Pulmonary artery endothelial cell (primary cell): ENCODE measurements around the gene KRT2. TPM values are rescaled to one million over a fixed set of nuclear protein-coding genes. Genes with fewer than 3 reads are reported as not detected.

Experiments
- DNase-seq: peaks from one replicate; pipeline ENCODE4 v3.0.0-alpha.2; 2011; ENCODE audit warnings: low read depth, low spot score
- total RNA-seq: library from RNA; depleted of rRNA; stranded (reverse); fragments of >200 nt; gene quantifications from 2 replicates; pipeline ENCODE4 v1.2.3, GENCODE V29; 2014

KRT2 gene
- not detected in 2 replicates for total RNA-seq

DNA sequence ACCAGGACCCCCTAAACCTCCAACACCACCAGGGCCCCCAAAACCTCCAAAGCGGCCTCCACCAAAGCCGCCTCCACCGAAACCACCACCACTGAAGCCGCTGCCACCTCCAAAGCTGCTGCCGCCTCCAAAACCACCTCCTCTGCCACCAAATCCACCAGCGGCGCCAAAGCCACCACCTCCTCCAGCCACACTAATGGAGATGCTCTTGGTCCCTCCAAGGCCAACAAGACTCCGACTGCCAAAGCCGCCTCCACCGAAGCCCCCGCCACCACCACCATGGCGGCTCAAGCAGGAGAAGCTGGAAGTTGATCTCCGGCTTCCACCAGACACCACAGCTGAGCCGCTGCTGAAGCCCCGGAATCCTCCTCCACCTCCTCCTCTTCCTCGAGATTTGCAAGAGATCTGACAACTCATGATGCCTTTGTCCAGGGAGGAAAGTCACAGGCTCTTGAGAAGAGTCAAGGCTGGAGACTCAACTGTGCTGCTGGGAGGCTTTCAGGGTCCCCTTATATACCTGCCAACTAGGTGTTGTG, at the start of gene KRT2:
TSS of gene KRT2 (minus strand) at position 486 of the 536 bp plus-strand sequence. CDS start at position 417, 69 bp downstream.
- no peak for DNase-seq

DNA sequence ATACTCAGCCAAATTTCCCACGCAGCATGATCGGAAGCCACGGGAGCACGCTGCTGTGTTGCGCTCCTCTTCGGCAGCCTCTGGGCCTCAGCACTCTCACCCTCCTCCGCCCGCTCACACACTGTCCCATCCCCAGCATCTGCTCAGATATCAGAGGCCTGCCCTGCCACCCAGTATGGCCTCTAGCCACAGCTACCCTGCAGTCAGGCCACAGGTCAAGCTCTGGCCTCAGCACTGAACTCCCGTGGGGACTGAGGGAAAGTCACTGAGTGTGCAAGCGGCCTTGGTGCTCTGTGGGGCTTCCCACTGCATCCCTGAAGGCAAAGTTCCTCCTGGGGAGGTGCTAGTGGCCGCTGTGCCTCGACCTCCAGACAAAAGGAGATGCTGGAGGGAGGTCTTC, 49.3 kb upstream of the KRT2 start:
- DNase-seq = no peak

DNA sequence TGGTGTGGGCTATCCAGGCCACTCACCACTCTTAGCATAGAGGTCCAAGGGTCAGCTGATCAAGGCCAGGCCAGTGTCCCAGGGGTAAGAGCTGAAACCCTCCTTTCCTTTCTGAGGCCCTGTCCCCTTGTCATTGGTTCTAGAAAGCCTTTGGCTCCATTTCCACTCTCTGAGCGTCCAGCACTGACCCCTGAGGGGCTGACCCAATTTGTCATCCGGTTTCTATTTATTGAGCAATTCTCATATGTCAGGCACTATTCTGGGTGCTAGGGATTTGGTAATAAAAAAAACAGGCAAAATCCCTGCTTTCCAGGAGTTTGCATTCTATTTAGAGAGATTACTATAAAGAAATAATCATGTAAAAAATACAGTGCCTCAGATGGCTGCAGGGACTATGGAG, 47.9 kb upstream of the KRT2 start:
- DNase-seq = no peak

DNA sequence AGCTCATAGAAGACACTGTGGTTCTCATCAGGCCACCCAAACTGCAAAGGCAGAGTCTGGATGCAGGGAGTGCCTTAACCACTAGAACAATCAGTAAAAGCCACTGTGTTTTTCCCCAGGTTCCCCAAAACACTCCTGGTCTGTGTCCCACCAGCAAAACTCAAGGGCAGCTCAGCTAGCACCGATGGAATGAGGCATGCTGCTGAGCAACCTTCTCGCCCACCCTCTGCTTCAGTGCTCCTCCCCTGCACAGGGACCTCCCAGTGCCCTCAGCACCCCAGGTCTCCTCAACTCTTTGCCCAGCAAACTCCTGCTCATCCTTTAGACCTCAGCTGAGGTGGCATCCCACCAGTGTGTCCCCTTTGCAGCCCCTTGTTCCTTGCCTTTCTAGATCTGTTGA, 47.4 kb upstream of the KRT2 start:
- DNase-seq = no peak

DNA sequence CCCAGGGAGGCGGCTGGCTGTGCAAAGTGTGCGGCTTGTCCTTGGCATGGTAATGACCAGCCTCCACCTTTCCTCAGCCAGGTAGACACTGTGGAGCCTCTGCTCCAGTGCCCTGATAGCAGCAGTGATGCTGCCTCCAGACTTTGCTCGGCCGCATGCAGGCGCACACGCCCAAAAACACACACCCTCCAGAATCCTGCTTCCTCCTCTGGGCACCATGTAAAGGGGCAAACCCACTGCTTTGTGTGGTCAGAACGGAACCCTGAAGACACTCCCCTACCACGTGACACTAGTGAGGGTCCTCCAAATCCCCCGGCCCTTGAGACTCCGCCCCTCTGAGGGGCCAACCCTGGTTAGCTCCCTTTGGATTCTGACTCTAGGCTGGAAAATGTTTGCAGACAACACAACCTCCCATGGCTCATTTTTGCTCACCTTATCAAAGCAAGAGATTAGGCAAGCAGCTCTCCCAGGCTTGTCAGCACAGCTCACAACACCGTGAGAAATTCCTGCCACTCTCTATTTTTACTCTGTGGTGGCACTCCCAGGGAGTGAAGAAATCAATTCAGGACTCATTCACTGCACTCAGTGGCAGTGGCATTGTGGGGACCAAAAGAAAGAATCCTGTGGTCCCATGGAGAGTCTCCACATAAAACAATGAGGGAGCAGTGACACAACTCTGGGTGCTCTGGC, 46.8 kb upstream of the KRT2 start:
- DNase-seq = no peak

DNA sequence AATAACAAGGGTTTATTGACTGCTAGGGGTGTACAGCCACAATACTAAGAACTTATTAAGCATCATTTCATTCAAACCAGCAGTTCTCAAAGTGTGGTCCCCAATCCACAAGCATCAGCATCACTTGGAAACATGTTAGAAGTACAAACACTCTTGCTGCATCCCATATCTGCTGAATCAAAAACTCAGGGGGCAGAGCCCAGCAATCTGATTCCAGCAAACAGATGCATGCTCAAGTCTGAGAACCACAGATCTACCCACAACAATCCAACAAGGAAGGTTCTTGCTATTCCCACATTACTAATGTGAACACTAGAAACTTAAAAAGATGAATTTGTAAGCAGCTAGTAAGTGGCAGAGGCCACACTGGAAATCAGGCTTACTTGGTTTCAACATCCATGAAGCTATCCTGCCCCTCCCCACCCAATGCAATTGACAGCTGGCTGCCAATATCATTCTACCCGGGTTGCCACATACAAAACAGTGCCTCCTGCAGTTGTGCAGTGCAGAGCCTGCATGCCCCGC, 45.1 kb upstream of the KRT2 start:
- no peak for DNase-seq

DNA sequence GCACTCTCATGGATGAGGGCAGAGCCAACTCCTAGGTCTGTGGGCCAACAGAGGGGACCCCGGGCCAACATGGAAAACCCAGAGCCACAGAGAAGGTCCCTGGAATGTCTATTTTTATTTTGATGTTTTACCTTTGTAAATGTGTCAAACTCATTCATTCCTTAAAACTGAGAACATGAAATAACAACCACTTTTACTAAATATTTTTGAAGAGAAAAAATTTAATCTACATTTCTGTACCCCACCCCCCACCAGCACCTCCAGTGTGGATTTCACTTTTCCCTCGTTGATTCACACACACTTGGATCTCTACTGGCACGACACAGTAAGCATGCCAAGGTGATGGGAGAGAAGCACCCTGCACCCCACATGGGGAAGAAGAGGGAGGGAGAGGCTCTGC, 44.6 kb upstream of the KRT2 start:
- no peak for DNase-seq

DNA sequence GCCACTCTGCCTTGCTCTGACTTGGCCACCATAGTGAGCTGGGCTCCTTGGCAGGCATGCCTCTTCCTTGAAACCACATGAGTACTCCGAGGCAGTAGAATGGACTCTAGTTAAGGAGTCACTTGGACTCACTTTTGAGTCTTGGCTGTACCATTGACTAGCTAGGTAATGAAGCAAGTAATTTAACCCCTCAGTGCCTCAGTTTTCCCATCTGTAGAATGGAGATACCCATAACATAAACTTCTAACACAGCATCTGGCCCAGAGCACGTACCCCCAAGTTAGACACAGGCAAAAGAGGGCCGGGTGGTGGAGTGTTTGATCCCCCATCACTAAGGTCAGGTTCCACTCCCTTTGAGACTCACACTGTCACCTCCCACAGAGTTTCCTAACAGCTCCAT, 43.0 kb upstream of the KRT2 start:
- DNase-seq = no peak

DNA sequence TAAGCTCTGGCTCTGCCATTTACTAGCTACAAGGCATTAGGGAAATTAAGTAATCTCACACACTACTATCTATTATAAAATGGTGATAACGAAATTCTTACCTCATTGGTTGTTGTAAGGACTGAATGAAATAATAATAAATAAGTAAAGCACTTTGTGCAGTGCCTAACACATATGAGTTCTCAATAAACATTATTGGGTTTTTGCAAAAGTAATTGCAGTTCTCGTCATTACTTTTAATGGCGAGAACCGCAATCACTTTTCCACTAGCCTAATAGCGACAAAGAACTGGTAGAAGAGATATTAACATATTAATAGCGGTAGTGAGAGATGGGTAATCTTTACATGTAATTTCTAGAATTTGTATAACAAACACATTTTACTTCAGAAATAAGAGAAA, 42.1 kb upstream of the KRT2 start:
- DNase-seq = no peak

DNA sequence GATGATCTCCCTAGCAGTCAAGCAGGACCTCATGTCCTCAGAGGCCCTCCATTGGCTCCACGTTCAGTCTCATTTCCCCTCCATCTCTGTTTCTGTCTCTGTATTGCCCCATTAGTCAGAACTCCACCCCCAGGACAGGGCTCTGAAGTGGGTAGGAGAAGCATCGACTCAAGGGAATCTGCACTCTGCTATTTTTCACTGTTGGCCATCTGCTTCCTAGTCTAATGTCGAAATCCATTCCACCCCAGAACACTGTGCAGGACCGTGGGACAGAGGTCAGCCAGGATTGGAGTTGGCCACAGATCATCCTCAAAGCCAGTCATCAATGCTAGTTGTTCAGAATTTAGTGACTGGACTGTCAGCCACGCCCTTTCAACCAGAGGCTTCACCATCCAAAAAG, 41.2 kb upstream of the KRT2 start:
- DNase-seq = no peak

DNA sequence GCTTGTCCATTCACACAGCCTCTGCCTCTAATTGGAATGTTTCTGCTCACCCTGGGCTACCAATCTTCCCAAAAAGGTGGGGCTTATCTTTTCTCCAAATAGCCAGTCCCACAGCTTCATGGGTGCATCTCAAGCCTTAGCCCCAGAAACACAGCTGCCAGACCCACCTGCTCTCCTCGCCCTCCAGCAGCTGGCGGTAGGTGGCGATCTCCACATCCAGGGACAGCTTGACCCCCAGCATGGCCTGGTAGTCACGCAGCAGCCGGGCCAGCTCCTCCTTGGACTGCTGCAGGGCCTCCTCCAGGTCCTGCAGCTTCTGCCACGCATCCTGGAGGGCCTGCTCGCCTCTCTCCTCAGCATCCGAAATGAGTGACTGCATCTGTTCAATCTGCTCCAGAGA, 40.2 kb upstream of the KRT2 start:
- DNase-seq = no peak

DNA sequence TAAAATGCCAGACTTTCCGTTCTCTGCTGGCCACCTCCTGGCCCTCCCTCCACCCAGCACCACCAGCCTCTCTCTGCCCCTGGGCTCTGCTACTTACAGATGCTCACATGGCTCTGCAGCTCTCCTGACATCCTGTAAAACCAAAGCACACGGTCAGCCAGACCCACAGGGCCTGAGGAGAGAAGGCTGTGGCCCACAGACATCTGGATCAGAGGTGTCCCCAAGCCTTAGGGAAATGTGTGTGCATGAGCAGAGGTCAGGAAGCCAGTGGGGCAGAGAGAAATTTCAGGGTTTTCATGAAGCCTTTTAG, 39.8 kb upstream of the KRT2 start:
- no peak for DNase-seq

DNA sequence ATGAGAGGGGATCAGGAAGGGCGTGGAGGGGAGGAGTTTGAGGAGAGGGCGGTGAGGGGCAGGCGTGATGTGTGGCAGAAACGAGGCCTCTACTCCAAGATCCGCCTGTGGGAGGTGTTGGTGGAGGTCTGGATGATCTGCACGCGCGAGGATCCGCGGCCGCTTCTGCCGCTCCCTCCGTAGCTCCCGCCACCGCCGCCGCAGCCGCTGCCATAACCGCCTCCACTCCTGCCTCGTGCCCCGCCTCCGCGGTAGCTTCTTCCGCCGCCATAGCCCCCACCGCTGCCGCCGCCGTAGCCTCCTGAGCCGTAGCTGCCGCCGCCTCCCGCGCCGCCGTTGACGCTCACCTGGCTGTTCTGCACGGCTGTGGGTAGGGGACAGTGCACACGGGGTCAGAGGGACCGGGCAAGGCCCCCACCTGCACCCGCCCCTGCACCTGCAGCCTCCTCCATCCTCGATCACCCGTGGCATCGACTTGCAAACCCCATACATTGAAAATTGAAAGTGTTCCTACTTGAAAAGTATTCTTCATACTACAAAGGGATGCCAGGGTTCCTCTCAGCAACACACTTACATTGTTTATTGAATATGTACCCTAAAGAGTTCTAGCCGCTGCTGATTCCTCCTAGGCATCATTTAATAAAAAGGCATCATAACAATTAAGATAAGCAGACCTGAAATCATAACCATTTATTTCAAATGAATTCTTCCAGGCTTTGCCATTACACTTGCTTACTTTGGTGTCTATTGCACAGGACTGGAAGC, 39.2 kb upstream of the KRT2 start:
- no peak for DNase-seq

DNA sequence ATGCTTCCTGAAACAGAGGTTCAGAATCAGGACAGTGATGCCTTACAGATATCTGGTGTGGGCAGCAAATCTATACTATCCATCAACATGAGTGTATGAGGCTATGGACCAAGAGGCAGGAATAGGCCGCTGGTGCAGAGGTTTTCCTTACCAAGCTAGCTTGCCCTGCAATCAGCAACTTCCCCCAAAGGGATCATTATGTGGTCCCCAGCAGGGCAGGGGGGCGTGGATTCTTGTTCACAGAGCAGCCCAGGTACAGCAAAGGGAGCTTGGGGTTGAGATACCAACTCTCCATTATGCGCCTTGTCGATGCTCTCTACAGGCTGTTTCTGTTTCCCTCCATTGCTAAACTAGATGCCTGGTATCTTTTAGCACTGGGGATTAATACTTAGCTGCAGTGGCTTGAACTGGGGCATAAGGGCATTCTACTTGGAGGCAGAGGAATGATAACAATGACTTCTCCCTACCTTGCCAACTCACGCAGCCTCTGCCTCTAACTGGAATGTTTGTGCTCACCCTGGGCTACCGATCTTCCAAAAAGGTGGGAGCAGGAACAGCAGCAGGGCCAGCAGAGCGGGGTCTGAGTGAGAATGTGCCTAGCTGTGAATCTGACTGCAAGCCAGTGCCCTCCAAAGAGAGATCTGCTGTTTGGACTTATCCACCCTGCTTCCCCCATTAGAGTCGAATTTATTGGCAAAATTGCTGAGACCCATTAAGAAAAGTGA, 38.5 kb upstream of the KRT2 start:
- DNase-seq = no peak

DNA sequence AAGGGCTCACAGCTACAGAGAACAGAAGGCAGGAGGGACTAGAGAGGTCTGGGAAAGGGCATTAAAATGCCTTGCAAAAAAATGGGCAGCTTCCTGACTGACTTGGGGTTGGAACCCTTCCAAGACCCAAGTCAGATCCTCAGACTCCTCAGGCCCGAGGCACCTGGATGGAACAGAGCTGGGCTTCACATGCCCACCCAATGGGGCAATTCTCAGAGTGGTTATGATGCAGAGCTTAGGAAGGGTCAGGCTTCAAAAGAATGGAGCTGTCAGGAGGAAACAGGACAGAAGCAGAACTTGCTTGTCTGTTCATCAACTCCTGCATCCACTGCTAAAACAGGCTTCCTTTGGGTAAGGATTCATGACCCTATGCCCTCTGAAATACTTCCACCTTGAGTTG, 37.9 kb upstream of the KRT2 start:
- no peak for DNase-seq

DNA sequence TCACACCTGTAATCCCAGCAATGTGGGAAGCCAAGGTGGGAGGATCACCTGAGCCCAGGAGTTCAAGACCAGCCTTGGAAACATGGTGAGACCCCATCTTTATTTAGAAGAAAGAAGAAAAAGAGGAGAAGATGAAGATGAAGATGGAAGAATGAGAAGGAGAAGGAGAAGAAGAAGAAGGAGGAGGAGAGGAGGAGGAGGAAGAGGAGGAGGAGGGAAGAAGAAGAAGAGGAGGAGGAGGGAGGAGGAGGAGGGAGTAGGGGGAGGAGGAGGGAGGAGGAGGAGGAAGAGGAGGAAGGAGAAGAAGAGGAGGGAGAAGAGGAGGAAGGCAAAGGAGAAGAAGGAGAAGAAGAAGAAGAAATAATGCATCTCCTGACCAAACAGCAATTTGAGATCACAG, 37.2 kb upstream of the KRT2 start:
- no peak for DNase-seq

DNA sequence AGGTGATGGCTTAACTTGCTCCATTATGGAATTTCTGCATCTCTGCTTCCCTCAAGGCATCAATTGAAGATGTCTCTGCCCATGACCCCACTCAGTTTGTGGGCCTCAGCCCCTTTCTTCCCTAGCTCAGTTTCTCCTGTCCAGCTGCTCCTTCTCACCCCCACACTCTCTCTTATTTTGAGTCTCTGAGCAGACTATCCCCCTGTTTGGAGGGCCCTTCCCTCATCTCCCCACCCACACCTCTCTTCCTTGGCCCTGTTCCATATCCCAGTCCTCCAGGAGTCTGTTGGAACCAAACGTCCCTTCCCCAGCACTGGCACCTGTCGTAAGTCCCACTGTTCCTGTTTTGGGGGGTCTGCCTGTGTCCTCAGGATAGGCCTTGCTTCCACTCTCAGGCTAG, 36.5 kb upstream of the KRT2 start:
- DNase-seq = no peak

DNA sequence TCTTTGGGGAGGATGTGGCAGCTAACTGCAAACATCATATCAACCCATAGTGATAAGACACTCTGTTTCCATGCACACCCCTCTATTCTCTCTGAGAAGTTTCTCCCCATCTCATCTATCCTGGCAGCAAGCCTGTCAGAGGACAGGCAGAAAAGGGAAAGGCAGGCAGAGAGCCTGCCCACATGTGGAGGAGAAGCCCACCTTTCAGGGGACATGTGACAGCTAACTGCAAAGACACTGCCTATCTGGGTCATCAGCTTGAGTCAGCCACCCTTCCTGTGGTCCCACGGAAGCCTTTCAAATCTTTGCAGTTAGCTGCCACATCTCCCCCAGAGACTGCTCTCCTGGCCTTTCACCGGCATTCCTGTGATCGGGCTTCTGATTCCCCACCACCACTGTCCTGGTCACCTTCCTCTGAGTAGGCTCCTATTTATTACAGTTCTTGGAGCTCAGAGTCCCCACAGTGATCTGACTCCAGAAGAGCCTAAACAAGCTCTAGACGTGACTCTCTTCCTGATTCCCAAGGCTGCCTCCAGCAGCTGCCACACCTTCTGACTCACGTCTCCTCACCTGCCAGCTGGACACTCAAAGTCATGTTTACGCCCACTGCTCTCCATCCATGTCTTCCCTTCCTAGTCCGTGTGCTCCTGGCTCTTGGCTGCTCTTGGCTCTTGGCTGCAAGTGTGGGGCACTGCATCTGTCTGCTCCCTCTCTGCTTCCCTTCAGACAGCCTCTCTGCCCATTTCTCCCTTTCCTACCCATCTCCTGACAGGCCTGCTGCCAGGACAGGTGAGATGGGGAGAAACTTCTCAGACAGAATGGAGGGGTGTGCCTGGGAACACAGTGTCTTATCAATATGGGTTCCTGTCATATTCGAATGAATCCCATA, 35.7 kb upstream of the KRT2 start:
- no peak for DNase-seq

DNA sequence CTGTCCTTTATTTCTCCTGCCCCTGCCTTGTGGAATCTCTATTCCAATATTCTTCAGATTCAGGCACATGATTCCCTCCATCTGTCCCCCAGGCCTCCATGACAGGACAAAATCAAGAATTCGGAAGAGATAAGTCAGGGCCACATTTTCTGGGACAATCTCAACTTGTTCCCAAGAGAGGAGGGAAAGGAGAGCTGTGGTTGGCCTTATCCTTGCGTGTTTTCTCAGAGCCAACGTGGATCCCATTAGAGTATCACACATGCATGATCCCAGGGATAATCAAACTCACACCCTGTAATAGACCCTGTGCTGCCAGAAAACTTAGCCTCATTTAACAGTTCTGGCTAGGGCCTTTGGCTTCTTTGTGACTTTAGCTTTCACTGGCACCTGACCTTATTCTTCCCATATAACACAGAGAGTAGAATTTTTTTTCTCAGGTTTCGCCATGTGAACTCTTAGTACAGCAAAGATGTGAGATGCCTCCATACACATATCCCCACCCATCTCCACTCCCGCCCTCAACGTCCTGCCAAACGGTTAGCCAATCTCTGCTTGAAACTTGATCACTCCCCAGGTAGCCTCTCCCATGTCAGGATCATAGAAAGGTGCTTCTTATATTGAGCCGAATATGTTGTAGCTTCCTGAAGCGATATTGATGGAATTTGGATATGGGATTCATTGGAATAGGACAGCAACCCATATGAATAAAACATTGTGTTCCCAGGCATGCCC, 34.9 kb upstream of the KRT2 start:
- DNase-seq = no peak

DNA sequence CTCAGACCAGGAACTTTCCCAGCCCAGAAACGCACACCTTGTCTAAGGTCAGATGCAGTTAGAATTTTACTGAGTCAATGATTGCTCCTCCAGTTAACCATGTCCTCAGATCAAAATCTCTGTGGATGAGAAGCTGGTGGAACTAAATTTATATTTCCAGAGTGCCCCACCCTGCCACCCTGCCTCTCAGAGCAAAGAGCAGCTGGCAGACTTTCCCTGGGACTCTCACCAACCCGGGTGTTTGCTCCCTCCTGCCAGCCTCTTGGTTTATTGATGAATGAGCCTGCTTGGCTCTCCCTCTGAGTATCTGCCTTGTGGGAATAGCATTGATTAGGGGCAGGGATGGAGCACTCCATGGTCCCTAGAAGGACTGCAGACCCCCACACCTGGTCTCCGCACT, 34.1 kb upstream of the KRT2 start:
- DNase-seq = no peak
